GM12878 (cell line): ENCODE measurements around the gene SEMA5A.

Source experiments
- BHLHE40 ChIP-seq, 2 experiments: fragments of 450-650 bp in 1 of 2; IDR thresholded peaks; 2 replicates each; pipeline ENCODE4 v1.6.1; 2011 to 2017; ENCODE audit warnings: low read depth in 2 of 2, borderline replicate concordance in 1 of 2, improper control_type of control experiment in 1 of 2, low read length in 1 of 2, mild to moderate bottlenecking in 1 of 2
- CHD2 ChIP-seq: IDR thresholded peaks from 2 replicates; pipeline ENCODE4 v1.6.1; 2011; ENCODE audit warnings: low read depth, low read length, improper control_type of control experiment, borderline replicate concordance
- JUND ChIP-seq: IDR thresholded peaks from 2 replicates; pipeline ENCODE4 v1.6.1; 2012; ENCODE audit warnings: low read depth, mild to moderate bottlenecking, low read length, improper control_type of control experiment, moderate library complexity
- POLR2A ChIP-seq: IDR thresholded peaks from 2 replicates; pipeline ENCODE4 v1.6.1; 2011; ENCODE audit warnings: low read depth, mild to moderate bottlenecking, low read length
- TF ChIP-seq, protein P1 (sequence below), 3 experiments: IDR thresholded peaks in 2 of 3; conservative IDR thresholded peaks in 1 of 3; 2 replicates each; pipeline ENCODE4 v1.5.1; 2011; ENCODE audit warnings: low read depth in 3 of 3, low read length in 3 of 3, mild to moderate bottlenecking in 3 of 3, control low read depth in 2 of 3, moderate library complexity in 2 of 3, inconsistent platforms in 1 of 3, mixed read lengths in 1 of 3; ENCODE audit not compliant: control insufficient read depth in 2 of 3, insufficient read depth in 1 of 3; ENCODE audit errors: extremely low read depth in 1 of 3

DNA sequence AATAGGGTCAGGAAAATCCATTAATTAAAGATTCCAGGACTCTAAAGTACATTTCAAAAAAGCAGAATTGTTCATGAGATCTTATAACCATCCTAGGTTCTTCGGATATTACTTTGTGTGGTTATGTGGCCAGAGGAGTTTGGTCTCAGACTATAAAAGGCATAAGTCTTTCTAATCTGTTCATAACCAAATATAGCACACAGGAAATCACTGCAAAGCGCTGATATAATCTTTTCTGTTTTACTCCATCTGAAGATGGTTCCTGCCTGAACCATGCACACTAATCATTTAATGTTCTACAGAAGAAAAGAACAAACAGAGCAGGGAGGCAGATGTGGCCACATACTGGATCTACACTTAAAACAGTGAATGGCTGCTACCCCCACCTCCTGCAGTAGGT is 182.8 kb downstream of the SEMA5A start:
- no peak for TF ChIP-seq POLR2A
- TF ChIP-seq, protein P1, sequence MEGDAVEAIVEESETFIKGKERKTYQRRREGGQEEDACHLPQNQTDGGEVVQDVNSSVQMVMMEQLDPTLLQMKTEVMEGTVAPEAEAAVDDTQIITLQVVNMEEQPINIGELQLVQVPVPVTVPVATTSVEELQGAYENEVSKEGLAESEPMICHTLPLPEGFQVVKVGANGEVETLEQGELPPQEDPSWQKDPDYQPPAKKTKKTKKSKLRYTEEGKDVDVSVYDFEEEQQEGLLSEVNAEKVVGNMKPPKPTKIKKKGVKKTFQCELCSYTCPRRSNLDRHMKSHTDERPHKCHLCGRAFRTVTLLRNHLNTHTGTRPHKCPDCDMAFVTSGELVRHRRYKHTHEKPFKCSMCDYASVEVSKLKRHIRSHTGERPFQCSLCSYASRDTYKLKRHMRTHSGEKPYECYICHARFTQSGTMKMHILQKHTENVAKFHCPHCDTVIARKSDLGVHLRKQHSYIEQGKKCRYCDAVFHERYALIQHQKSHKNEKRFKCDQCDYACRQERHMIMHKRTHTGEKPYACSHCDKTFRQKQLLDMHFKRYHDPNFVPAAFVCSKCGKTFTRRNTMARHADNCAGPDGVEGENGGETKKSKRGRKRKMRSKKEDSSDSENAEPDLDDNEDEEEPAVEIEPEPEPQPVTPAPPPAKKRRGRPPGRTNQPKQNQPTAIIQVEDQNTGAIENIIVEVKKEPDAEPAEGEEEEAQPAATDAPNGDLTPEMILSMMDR (IDR thresholded peaks at IDR 0.05 in 2 of 3, conservative IDR thresholded peaks at IDR 0.05 in 1 of 3; ENCODE audit: control insufficient read depth in 2 of 3, extremely low read depth in 1 of 3, insufficient read depth in 1 of 3, low read depth in 3 of 3, low read length in 3 of 3) = no peak
- TF ChIP-seq CHD2 = no peak
- TF ChIP-seq BHLHE40 (IDR thresholded peaks at IDR 0.05; ENCODE audit: borderline replicate concordance in 1 of 2, low read depth in 2 of 2, low read length in 1 of 2) = no peak
- no peak for TF ChIP-seq JUND
